Measurements from ENCODE around the gene TMEM247.

The TMEM247 gene

DNA sequence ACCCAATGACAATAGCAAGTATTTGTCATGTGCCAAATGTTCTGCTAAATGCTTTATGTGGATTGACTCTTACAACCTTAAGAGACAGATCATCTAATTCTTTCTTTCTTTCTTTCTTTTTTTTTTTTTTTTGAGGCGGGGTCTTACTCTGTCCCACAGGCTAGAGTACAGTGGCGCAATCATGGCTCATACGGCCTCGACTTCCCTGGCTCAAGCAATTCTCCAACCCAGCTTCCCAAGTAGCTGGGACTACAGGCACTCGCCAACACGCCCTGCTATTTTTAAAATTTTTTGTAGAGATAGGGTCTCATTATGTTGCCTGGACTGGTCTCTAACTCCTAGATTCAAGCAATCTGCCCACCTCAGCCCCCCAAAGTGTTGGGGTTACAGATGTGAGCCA lies 21.4 kb downstream of the TMEM247 start:
- H2AFZ ChIP-seq (ENCODE audit: low read length, unreplicated experiment): no peak overlapping the region
- H3K4me3 ChIP-seq (ENCODE audit: low read depth, low read length): no peak overlapping the region
- H3K79me2 ChIP-seq (ENCODE audit: control insufficient read depth, insufficient read depth, low read length, unreplicated experiment): no peaks in the 10 kb centered on the region
- no peaks in the 10 kb centered on the region for H3K4me1 ChIP-seq (ENCODE audit: control insufficient read depth, insufficient read depth, low read length, unreplicated experiment)
- no peaks in the 10 kb centered on the region for H3K27me3 ChIP-seq (ENCODE audit: insufficient read depth, low read length)
- no peak overlapping the region for H3K27ac ChIP-seq (ENCODE audit: low read depth, low read length)
- no peaks in the 10 kb centered on the region for H3K36me3 ChIP-seq (ENCODE audit: insufficient read depth, low read length)

DNA sequence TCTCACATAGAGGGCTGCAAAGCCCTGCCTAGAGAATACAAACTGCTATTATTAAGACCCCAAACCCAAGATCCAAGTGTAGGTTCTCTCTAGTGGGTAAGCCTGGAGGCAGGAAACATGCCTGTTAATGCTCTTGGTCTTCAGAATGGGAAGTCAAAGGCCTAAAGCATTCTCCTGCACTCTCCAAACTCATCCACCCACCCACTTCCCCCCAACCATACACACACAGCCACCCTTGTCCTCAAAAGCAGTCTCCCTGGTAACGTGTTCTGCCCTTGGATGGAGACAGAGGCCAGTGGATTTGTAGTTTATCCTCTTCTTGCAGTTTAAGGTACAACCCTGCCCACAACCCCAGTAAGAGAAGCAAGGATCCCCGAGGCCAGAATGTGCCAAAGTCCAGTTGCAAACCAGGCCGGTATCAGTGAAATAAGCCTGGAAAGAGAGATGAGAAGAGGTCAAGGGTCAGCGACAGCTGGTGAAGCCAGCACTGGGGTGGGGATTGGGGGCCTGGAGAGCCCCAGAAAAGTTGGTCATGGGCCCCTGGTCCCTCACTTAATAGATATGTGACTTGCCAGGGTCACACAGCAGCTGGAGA lies 23.0 kb downstream of the TMEM247 start:
- no peak overlapping the region for H2AFZ ChIP-seq (ENCODE audit: low read length, unreplicated experiment)
- no peak overlapping the region for H3K4me3 ChIP-seq (ENCODE audit: low read depth, low read length)
- H3K27me3 ChIP-seq (ENCODE audit: insufficient read depth, low read length): no peaks in the 10 kb centered on the region
- H3K27ac ChIP-seq (ENCODE audit: low read depth, low read length): no peak overlapping the region
- H3K4me1 ChIP-seq (ENCODE audit: control insufficient read depth, insufficient read depth, low read length, unreplicated experiment): no peaks in the 10 kb centered on the region
- H3K79me2 ChIP-seq (ENCODE audit: control insufficient read depth, insufficient read depth, low read length, unreplicated experiment): no peaks in the 10 kb centered on the region
- no peaks in the 10 kb centered on the region for H3K36me3 ChIP-seq (ENCODE audit: insufficient read depth, low read length)

DNA sequence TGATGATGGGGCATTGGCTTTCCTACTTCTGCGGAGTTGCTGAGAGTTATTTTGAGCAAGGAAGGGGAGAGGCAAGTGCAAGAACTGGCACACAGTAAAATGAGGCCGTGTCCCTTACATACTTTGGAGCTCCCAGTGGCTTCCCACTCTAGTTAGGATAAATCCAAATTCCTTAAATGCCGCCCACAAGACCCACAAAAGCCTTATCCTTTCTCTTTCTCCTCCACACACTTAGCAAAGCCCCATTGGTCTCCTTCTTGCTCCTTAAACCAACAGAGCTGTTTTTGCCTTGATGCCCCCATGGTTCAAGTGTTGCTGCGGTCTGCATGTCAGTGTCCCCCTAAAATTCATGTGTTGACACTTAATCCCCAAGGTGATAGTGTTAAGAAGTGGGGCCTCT lies 24.3 kb downstream of the TMEM247 start:
- H2AFZ ChIP-seq (ENCODE audit: low read length, unreplicated experiment): no peak overlapping the region
- no peaks in the 10 kb centered on the region for H3K4me1 ChIP-seq (ENCODE audit: control insufficient read depth, insufficient read depth, low read length, unreplicated experiment)
- no peaks in the 10 kb centered on the region for H3K27me3 ChIP-seq (ENCODE audit: insufficient read depth, low read length)
- H3K4me3 ChIP-seq (ENCODE audit: low read depth, low read length): no peak overlapping the region
- H3K79me2 ChIP-seq (ENCODE audit: control insufficient read depth, insufficient read depth, low read length, unreplicated experiment): no peaks in the 10 kb centered on the region
- no peak overlapping the region for H3K27ac ChIP-seq (ENCODE audit: low read depth, low read length)
- no peaks in the 10 kb centered on the region for H3K36me3 ChIP-seq (ENCODE audit: insufficient read depth, low read length)

DNA sequence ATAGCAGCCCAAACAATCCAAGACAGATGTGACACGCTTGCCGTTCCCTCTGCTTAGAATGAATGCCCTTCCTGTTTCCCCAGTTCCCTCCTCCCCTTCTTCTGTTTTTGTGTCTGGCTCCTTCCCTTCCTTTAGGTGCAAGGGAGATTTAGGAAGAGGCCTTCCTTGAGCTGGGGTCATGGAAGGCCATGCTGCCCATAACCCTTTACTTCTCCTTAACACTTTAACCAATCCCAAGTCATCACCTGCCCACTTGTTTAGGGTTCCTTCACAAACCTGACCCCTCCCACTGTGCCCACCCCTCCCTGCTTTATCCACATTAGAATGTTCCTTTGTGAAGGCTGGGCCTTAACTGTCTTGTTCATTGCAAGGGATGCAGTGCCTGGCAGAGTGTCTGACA lies 24.9 kb downstream of the TMEM247 start:
- no peak overlapping the region for H3K4me3 ChIP-seq (ENCODE audit: low read depth, low read length)
- no peaks in the 10 kb centered on the region for H3K79me2 ChIP-seq (ENCODE audit: control insufficient read depth, insufficient read depth, low read length, unreplicated experiment)
- no peaks in the 10 kb centered on the region for H3K4me1 ChIP-seq (ENCODE audit: control insufficient read depth, insufficient read depth, low read length, unreplicated experiment)
- H3K36me3 ChIP-seq (ENCODE audit: insufficient read depth, low read length): no peaks in the 10 kb centered on the region
- H2AFZ ChIP-seq (ENCODE audit: low read length, unreplicated experiment): no peak overlapping the region
- H3K27me3 ChIP-seq (ENCODE audit: insufficient read depth, low read length): no peaks in the 10 kb centered on the region
- no peak overlapping the region for H3K27ac ChIP-seq (ENCODE audit: low read depth, low read length)

DNA sequence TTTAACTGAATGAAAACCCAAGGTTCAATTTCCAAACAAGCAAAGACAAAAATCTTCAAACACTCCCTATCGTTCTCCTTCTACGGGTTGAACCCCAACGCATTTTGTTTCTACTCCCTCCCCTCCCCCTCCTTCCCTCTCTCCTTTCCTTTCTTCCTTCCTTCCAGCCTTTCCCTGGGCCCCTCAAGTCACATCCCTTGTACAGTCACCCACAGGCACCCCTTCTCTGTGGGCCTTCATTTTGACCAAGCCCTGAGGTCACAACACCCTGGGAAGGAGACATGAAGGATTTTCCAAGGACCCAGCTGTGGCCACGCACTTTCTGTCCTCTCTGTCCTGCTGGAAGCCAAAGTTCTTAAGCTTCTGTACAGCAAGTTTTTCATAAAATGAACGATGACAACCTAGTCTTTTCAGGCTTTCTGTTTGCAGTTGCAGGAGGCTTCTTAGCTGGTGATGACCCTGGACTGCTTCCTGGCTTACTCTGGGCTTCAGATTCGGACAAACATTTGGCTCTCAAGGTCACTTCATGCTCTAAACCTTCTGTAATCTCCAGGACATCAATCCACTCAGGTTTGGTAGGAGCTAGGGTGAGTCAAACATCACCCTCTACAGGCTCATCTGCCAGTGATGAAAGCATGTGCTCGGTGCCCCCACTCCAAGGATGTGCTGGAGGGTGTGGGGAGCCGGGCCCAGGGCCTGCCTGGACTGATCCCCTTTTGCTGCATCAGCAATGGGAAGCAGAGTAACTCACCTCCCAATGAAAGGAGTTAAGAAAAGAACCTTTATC lies 25.5 kb downstream of the TMEM247 start:
- no peaks in the 10 kb centered on the region for H3K79me2 ChIP-seq (ENCODE audit: control insufficient read depth, insufficient read depth, low read length, unreplicated experiment)
- no peaks in the 10 kb centered on the region for H3K4me1 ChIP-seq (ENCODE audit: control insufficient read depth, insufficient read depth, low read length, unreplicated experiment)
- no peak overlapping the region for H3K4me3 ChIP-seq (ENCODE audit: low read depth, low read length)
- no peaks in the 10 kb centered on the region for H3K36me3 ChIP-seq (ENCODE audit: insufficient read depth, low read length)
- no peak overlapping the region for H2AFZ ChIP-seq (ENCODE audit: low read length, unreplicated experiment)
- no peaks in the 10 kb centered on the region for H3K27me3 ChIP-seq (ENCODE audit: insufficient read depth, low read length)
- no peak overlapping the region for H3K27ac ChIP-seq (ENCODE audit: low read depth, low read length)

DNA sequence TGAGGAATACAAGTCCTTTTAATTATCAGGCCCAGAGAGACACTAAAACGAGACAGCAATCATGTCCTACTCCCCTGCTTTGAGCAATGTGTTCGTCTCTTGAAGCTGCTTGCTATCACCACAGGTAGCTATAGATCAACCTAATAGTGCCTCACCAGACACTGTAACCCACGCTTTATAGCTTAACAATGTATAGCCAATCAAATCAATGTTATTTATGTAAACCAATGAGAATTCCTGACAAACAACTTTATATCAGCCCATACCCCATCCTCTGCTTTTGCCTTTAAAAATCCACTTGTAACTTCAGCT lies 26.1 kb downstream of the TMEM247 start:
- H3K4me1 ChIP-seq (ENCODE audit: control insufficient read depth, insufficient read depth, low read length, unreplicated experiment): no peaks in the 10 kb centered on the region

DNA sequence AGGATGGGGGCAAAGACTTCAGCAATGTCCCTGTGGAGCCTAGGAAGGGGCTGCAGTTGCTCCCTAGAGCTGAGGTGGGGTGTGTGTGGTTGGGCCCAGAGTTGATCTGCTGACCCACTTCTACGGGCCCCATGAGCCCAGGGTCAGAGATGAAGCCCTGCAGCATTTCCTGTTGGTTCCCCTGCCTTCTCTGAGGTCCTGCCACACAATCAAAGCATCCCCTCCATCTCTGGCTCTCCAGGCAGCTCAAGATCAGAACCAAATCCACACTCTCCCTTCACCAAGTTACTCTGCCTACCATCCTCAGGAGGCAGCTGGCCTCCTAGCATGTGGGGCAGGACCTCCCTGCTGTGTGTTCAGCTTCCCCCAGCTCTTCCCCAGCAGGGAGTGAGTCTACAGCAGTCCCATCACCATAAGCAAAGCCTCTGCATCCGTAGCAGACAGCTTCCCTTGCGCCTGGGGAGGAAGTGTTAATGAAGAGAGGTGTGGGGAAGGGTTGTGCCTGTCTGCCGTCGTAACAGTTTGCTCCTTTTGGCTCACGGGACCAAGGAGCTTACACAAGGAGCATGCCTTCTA lies 26.9 kb downstream of the TMEM247 start:
- Histone ChIP-seq H3K79me2 (ENCODE audit: control insufficient read depth, insufficient read depth, low read length, unreplicated experiment) (no peaks in the 10 kb centered on the region), H3K27ac (ENCODE audit: low read depth, low read length) (no peak overlapping the region), H3K4me3 (ENCODE audit: low read depth, low read length) (no peak overlapping the region), H3K4me1 (ENCODE audit: control insufficient read depth, insufficient read depth, low read length, unreplicated experiment) (no peaks in the 10 kb centered on the region), H3K36me3 (ENCODE audit: insufficient read depth, low read length) (no peaks in the 10 kb centered on the region), H2AFZ (ENCODE audit: low read length, unreplicated experiment) (no peak overlapping the region), H3K27me3 (ENCODE audit: insufficient read depth, low read length) (no peaks in the 10 kb centered on the region)

More for the DNA sequence above, 26.1 kb downstream of the TMEM247 start:
- no peaks in the 10 kb centered on the region for H3K27me3 ChIP-seq (ENCODE audit: insufficient read depth, low read length)
- no peak overlapping the region for H2AFZ ChIP-seq (ENCODE audit: low read length, unreplicated experiment)
- no peak overlapping the region for H3K4me3 ChIP-seq (ENCODE audit: low read depth, low read length)
- H3K27ac ChIP-seq (ENCODE audit: low read depth, low read length): no peak overlapping the region
- H3K36me3 ChIP-seq (ENCODE audit: insufficient read depth, low read length): no peaks in the 10 kb centered on the region
- no peaks in the 10 kb centered on the region for H3K79me2 ChIP-seq (ENCODE audit: control insufficient read depth, insufficient read depth, low read length, unreplicated experiment)

DNA sequence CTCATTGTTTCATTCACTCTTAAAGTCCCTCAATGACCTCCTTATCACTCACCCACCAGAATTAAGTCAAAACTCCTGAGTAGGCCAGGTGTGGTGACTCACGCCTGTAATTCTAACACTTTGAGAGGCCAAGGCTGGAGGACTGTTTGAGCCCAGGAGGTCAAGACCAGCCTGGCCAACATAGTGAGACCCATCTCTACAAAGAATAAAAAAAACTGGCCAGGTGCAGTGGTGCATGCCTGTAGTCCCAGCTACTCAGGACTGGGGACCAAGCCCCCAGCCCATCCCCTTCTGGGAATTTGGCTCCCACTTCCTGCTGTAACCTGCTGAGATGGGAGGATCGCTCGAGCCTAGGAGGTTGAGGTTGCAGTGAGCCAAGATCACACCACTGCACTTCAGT lies 28.9 kb downstream of the TMEM247 start:
- Histone ChIP-seq H3K79me2 (ENCODE audit: control insufficient read depth, insufficient read depth, low read length, unreplicated experiment) (no peaks in the 10 kb centered on the region), H2AFZ (ENCODE audit: low read length, unreplicated experiment) (no peak overlapping the region), H3K27ac (ENCODE audit: low read depth, low read length) (no peak overlapping the region), H3K4me1 (ENCODE audit: control insufficient read depth, insufficient read depth, low read length, unreplicated experiment) (no peaks in the 10 kb centered on the region), H3K27me3 (ENCODE audit: insufficient read depth, low read length) (no peaks in the 10 kb centered on the region), H3K36me3 (ENCODE audit: insufficient read depth, low read length) (no peaks in the 10 kb centered on the region), H3K4me3 (ENCODE audit: low read depth, low read length) (no peak overlapping the region)

DNA sequence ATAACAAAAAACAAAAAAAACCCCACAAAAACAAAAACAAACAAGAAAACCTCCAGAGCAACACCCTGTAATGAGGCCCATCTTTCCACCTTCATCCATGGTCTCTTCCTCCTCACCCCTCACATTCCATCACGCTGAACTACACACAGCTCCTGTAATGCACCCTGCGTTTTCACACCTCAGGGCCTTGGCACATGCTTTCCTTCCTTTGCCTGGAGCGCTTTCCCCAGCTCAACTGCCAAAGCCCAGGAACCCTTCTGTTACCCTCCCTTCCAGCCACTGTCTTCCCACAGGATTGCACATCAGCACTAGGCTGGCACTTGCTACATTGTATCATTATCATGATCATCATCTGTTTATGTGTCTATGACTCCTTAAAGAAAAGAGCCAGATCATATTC lies 29.4 kb downstream of the TMEM247 start:
- Histone ChIP-seq H3K4me1 (ENCODE audit: control insufficient read depth, insufficient read depth, low read length, unreplicated experiment) (no peaks in the 10 kb centered on the region), H2AFZ (ENCODE audit: low read length, unreplicated experiment) (no peak overlapping the region), H3K4me3 (ENCODE audit: low read depth, low read length) (no peak overlapping the region), H3K27me3 (ENCODE audit: insufficient read depth, low read length) (no peaks in the 10 kb centered on the region), H3K79me2 (ENCODE audit: control insufficient read depth, insufficient read depth, low read length, unreplicated experiment) (no peaks in the 10 kb centered on the region), H3K27ac (ENCODE audit: low read depth, low read length) (no peak overlapping the region), H3K36me3 (ENCODE audit: insufficient read depth, low read length) (no peaks in the 10 kb centered on the region)

DNA sequence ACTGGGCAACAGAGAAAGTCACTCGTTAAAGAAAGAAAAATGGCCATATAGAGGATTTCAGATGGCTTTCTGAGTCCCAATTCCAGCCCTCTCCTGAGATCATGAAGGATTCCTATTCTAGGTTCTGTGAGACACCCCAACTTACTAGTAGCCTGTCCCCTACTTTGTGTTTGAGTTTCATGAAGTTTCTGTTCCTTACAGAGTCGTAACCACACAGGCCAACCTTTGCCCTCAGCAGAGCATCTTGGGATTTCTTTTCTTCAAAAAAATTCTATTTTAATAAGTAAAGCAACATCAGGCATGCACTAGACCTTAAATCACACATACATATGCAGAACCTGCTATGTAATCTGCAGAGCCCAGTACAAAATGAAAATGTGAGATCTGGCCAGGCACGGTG lies 30.4 kb downstream of the TMEM247 start:
- Histone ChIP-seq H3K27me3 (ENCODE audit: insufficient read depth, low read length) (no peaks in the 10 kb centered on the region), H3K4me1 (ENCODE audit: control insufficient read depth, insufficient read depth, low read length, unreplicated experiment) (no peaks in the 10 kb centered on the region), H3K36me3 (ENCODE audit: insufficient read depth, low read length) (no peaks in the 10 kb centered on the region), H3K79me2 (ENCODE audit: control insufficient read depth, insufficient read depth, low read length, unreplicated experiment) (no peaks in the 10 kb centered on the region), H3K27ac (ENCODE audit: low read depth, low read length) (no peak overlapping the region), H2AFZ (ENCODE audit: low read length, unreplicated experiment) (no peak overlapping the region), H3K4me3 (ENCODE audit: low read depth, low read length) (no peak overlapping the region)

DNA sequence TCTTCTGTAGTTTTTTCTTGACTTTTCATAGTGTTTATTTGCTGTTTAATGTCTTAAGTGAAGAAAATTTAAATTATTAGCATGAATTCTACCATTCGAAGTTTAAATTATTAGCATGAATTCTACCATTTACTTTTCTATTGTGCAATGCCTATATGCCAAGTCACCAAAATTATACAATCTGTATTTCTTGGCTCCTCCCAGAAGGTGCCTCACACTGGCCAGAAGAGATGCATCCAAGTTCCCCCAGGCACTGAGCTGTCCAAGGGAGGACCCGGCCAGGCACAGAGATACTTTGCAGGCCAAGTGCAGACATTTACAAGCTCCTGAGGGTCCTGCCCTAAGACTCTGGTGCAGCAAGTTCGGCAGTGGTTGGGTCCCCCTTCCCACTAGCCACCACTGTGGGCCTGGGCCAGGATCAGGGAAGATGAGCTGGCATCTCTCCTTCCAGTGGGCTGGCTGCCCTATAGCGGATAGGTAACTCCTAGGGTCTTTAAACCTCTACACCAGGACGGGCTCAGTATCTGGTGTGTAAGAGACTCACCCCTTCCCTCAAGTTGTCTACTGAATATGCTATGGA lies 31.3 kb downstream of the TMEM247 start:
- no peaks in the 10 kb centered on the region for H3K79me2 ChIP-seq (ENCODE audit: control insufficient read depth, insufficient read depth, low read length, unreplicated experiment)
- no peak overlapping the region for H2AFZ ChIP-seq (ENCODE audit: low read length, unreplicated experiment)
- no peaks in the 10 kb centered on the region for H3K4me1 ChIP-seq (ENCODE audit: control insufficient read depth, insufficient read depth, low read length, unreplicated experiment)
- no peaks in the 10 kb centered on the region for H3K27me3 ChIP-seq (ENCODE audit: insufficient read depth, low read length)
- no peak overlapping the region for H3K27ac ChIP-seq (ENCODE audit: low read depth, low read length)
- H3K4me3 ChIP-seq (ENCODE audit: low read depth, low read length): no peak overlapping the region
- H3K36me3 ChIP-seq (ENCODE audit: insufficient read depth, low read length): no peaks in the 10 kb centered on the region

Measured in ACC112 (cell line).